Breast epithelium (tissue), 3 donors: Measurements from ENCODE around the gene ARL5B.

Experiments
- CTCF ChIP-seq, 3 donors: fragments of 450-650 bp; IDR thresholded peaks; one replicate each; pipeline ENCODE4 v1.5.1; 2016 to 2017; ENCODE audit warnings: antibody characterized with exemption in 3 of 3, mild to moderate bottlenecking in 3 of 3, moderate library complexity in 3 of 3
- POLR2A ChIP-seq: fragments of 450-650 bp; IDR thresholded peaks from one replicate; pipeline ENCODE4 v1.6.1; 2016; ENCODE audit warnings: antibody characterized with exemption, mild to moderate bottlenecking, moderate library complexity

DNA sequence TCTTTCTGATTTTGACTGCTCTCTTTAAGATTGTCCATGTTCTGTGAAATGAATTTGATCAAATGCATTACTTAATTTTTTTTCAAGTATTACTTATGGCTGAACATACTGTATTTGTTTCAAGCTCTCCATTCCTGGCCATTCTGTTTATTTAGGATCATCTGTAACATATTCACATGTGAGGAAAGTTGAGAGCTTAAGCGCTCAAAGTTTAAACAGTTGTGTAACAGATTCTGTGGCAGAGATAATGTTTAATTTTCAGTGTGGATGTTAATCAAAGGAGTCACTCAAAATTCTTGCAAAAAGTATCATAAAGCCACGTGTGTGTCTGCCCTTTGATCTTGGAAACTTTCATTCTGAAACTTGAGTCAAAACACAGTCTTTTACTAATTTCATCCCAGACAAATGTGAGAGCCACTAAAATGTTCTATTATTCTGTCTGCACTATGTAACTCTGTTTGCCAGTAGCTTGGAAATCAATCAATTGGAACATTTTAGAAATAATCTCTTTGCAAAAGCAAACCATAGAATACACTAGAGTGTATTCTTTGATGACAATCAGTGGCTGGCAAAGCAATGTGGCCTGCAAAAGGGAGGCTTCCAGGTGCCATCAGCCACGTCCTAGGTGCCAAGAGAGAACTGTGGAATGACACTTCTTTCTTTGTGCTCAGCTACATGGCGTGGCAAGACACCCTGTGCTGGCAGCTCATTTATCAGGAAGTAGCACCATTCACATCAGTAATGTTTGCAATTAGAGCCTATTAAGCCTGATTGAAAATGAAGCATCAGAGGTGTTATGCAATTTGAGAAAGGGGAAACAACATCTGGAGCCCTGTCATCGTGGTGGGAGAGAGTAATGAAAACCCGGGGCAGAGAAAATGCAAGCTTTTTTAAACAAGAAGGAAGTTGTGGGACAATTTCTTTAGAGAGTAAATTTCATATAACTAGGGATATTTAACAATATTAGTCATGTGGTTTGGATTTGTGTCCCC is 40.9 kb downstream of the ARL5B start:
- TF ChIP-seq POLR2A (no peak), CTCF (IDR thresholded peaks at IDR 0.05) (no peak)
